VCaP (cell line): ENCODE data around the gene TMEM253.

ENCODE experiments used
- H3K27ac ChIP-seq: fragments of 450-650 bp; 2 replicates; pipeline ENCODE4 v1.5.1; 2017
- TF ChIP-seq, protein P1 (sequence below): fragments of 450-650 bp; conservative IDR thresholded peaks from 2 replicates; pipeline ENCODE4 v1.5.1; 2017; ENCODE audit warnings: mild to moderate bottlenecking, moderate library complexity

The TMEM253 gene

GRCh38 chr14:21057803-21058675 is 42.8 kb upstream of the TMEM253 start, which contains the start of gene RNASE8:
TSS of gene RNASE8 (plus strand) at chr14:21057822. CDS start at chr14:21057893, 71 bp downstream.
- H3K27ac ChIP-seq: no peak within 1 kb of the TSS
- TF ChIP-seq, protein P1, sequence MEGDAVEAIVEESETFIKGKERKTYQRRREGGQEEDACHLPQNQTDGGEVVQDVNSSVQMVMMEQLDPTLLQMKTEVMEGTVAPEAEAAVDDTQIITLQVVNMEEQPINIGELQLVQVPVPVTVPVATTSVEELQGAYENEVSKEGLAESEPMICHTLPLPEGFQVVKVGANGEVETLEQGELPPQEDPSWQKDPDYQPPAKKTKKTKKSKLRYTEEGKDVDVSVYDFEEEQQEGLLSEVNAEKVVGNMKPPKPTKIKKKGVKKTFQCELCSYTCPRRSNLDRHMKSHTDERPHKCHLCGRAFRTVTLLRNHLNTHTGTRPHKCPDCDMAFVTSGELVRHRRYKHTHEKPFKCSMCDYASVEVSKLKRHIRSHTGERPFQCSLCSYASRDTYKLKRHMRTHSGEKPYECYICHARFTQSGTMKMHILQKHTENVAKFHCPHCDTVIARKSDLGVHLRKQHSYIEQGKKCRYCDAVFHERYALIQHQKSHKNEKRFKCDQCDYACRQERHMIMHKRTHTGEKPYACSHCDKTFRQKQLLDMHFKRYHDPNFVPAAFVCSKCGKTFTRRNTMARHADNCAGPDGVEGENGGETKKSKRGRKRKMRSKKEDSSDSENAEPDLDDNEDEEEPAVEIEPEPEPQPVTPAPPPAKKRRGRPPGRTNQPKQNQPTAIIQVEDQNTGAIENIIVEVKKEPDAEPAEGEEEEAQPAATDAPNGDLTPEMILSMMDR: no peak

DNA sequence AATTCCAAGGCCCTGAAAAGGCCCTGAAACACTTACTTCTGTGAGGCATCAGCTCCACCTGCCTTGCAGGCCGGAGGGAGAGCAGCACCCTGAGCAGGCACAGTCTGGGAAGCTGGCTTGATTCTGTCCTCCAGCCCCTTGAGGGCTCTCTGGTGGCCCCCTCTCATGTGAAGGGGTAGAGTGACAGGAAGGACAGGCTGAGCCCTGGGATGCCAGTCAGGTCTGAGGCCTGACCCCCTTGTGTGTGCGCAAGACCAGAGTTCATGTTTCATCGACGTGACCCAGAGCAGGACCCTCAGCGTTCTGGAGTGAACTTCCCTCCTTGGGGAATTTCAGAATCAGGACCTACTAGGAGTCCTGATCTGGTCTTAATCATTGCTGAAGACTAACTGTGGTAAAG is 42.0 kb upstream of the TMEM253 start:
- TF ChIP-seq, protein P1: no peak
- H3K27ac ChIP-seq: no peak overlapping the region

DNA sequence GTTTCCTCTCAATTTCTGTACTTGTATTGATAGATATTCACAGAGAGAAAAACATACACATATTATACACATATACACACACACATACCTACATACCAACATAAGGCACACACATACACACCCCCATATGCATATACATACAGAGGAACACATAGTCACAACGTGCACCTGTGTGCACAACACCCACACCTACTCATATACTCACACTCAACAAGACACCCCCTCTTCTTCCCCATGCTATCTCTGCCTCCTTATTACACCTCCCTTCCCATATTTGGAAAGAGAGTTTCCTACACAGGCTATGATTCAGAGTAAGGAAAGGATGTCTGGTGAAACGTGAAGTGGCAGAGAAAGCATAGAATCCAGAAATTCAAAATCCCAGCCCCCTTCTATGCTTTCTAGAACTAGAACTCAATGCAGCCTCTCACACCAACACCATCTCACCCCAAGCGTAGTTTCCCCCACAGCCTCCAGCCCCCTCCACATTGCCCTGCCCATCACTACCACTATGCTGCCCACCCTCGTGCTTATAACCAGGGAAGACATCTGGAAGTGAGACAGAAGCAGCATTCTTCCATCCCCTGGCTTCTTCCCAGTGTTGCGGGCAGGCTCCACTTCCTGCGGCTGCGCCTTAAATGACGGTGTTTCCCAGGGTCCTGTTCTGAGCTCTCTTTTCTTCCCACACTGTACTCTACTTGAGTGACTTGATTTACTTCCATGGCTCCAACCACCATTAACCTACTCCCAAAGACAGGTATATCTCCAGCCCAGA is 40.8 kb upstream of the TMEM253 start:
- no peak overlapping the region for H3K27ac ChIP-seq
- TF ChIP-seq, protein P1: no peak

GRCh38 chr14:21060614-21061346 is 40.1 kb upstream of the TMEM253 start:
- H3K27ac ChIP-seq: no peak overlapping the region
- TF ChIP-seq, protein P1: no peak

GRCh38 chr14:21061347-21061668 is 39.6 kb upstream of the TMEM253 start:
- TF ChIP-seq, protein P1: no peak

GRCh38 chr14:21063479-21063878 is 37.4 kb upstream of the TMEM253 start:
- H3K27ac ChIP-seq: no peak overlapping the region
- TF ChIP-seq, protein P1: no peak

More at GRCh38 chr14:21061347-21061668, 39.6 kb upstream of the TMEM253 start:
- H3K27ac ChIP-seq: no peak overlapping the region
